GM18505 (cell line): ENCODE data around the gene AGAP3.
"Not testable (repeated sequence)": the region's sequence is repeated elsewhere in the genome, so short reads cannot be mapped to it uniquely, and the experiment has no call there.

Source experiments
- ATAC-seq: cut with Tn5 transposase; IDR thresholded peaks from one replicate; pipeline ENCODE4 v1.9.1; 2021; ENCODE audit not compliant: unreplicated experiment
- POLR2A ChIP-seq: IDR thresholded peaks from 4 replicates; pipeline ENCODE4 v1.6.1; 2011; ENCODE audit warnings: borderline replicate concordance; ENCODE audit not compliant: insufficient read depth, insufficient read length; ENCODE audit errors: extremely low read depth

The AGAP3 gene

DNA sequence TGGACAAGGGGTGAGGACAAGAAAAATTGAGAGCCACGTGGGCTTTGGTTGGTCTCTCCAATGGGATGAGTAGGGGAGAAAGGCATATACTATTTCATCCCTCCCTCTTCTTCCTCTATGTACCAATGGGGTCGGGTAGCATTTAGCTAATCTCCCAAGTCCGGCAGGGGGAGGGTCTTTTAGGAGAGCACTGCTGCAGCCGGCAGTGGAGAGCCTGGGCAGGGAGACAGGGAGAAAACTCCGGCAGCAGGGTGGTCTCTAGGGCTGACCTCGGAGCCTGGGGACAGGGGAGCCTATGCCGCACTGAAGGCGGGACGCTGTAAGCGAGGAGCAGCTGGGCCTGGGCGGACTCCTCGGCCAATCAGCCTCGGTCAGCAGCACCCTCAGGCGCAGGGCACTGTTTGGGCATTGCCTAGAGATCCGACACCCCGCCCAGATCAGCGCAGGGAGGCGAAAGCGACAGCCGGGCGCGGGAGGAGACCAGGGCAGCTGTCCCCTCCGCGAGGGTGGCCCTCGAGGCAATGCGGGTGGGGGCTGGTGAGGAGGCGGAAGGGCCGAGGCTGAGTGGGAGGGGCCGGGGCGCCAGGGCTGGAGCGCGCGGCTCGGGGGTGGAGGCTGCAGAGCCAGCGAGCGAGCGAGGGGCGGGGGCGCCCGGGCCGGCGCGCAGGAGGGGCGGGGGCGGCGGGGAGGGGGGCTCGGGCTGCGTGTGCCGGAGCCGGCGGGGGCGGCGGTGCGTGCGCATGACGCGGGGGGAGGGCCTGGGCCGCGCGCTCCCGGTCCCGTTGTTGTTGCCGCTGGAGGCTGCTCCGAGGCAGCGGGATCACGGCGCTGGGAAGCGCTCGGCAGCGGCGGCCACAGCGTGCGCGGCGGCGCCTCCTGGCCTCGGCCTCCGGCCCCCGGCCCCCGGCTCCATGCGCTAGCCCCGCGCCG is at the start of gene AGAP3:
Gene AGAP3 (plus strand): TSS at position 785 of the 930 bp plus-strand sequence. CDS start 267 bp downstream, outside the sequence.
- TF ChIP-seq POLR2A: peak; percentile 82
- peak; percentile 43 for ATAC-seq

DNA sequence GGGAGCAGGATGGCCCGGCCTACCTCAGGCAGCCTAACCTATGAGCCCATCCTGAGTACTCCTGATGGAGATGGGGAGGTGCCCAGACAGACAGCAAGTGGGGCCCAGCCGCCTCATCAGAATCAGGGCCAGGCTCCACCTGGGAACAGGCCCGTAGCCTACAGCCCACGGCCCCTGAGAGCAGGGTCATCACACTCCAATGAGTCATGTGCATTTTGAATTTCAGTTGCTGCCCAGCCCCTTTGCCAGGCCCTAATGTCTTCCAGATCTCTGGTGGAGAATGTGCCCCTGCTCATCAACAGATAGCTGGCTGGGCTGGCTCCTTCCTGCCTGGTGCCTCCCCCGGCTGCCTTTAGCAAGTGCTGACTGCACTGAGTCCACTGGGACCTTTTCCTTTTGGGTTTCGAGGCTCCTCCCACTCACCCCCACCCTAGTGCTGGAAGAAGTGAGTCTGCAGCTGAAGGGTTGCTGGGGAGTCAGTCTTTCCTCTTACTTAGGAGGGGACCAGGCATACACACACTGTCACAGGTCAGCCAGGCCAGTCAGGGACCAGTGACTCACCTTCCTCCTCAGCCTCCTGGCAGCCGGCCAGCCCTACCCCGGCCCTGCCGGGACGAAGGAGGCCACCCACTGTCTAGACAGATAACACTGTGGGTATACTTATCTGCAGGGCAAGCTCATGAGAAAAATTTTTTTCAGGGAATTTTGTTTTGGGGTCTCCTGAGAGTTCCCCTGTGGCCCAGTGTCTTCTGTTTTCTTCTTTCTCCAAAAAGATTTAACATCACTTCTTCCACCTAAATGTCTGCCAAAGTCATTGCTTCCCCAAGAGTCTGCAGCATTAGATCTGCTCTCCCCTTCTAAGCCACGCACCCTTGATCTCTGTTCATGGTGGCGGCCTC is 47.1 kb upstream of the AGAP3 start:
- no peak for TF ChIP-seq POLR2A
- no peak for ATAC-seq

DNA sequence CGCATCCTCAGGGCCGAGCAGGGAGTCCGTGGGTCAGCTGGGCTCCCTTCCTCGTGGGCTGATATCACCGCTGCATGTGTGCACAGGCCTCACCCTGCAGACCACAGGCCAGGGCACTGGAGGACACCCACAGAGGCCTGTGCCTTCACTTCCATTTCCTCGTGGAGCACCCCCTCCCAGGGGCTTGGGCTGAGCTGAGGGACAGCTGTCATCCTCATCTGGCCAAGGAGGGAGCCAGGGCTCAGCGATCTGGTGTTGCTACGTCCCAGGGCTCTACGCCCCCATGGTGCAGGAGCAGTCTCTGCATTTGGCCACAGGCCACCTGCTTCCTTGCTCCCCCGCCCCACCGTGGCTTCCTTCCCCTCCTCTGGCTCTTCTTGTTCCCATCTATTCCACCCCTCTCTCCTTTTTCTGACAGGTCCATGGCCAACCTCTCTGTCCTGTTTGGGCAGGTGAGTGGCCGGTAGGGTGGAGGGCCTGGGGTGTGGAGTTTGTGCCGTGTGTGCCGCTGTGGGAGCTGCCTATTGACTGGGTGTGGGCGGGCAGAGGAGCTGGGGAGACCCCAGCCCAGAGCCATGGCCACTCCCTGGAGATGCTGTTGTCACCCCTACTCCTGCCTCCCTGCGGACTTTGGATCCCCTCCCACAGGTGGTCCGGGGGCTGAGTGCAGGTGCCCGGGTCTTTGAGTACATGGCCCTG is 46.3 kb upstream of the AGAP3 start:
- no peak for TF ChIP-seq POLR2A
- ATAC-seq: no peak

DNA sequence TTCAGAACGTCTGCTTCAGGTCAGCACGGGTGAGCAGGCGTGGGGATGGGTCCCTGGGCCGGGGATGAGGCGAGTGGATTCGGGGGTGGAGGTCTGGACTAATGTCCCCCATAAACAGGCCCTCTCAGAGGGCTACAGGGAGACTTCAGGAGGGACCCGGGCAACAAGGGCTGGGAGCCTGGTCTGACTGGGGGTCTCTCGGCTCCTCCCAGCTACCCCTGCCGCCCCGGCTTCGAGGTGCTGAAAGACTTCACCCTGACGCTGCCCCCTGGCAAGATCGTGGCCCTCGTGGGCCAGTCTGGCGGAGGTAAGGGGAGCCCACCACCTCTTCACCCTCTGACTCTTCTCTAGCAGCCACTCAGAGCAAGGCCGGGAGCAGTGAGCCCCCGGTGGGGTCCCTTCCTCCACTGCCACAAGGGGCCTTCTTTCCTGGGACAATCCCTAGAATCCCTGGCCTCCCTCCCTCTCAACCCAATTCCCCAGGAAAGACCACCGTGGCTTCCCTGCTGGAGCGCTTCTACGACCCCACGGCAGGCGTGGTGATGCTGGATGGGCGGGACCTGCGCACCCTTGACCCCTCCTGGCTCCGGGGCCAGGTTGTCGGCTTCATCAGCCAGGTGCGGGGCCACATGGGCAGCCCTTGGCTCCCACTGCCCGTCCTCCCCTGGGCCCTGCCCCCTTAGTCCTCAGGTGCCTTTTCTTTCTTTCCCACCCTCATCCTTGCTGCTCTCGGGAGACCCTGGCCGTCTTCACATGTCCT is 45.5 kb upstream of the AGAP3 start:
- TF ChIP-seq POLR2A: no peak
- ATAC-seq: no peak

DNA sequence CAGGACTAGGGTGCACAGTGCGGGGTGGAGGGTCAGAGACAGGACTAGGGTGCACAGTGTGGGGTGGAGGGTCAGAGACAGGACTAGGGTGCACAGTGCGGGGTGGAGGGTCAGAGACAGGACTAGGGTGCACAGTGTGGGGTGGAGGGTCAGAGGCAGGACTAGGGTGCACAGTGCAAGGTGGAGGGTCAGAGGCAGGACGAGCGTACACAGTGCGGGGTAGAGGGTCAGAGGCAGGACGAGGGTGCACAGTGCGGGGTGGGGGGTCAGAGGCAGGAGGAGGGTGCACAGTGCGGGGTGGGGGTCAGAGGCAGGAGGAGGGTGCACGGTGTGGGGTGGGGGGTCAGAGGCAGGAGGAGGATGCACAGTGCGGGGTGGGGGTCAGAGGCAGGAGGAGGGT is 42.8 kb upstream of the AGAP3 start:
- not testable (repeated sequence) for ATAC-seq

DNA sequence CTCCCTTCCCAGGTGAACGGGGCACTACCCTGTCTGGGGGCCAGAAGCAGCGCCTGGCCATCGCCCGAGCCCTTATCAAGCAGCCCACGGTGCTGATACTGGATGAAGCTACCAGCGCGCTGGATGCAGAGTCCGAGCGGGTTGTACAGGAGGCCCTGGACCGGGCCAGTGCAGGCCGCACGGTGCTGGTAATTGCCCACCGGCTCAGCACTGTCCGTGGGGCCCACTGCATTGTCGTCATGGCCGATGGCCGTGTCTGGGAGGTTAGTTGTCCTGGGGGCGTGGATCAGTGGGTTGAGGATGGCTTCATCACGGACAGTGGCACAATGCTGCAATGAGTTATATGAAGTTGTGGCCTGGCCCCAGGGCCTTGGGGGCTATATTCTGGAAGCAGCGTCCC is 42.3 kb upstream of the AGAP3 start:
- ATAC-seq: no peak
- no peak for TF ChIP-seq POLR2A

DNA sequence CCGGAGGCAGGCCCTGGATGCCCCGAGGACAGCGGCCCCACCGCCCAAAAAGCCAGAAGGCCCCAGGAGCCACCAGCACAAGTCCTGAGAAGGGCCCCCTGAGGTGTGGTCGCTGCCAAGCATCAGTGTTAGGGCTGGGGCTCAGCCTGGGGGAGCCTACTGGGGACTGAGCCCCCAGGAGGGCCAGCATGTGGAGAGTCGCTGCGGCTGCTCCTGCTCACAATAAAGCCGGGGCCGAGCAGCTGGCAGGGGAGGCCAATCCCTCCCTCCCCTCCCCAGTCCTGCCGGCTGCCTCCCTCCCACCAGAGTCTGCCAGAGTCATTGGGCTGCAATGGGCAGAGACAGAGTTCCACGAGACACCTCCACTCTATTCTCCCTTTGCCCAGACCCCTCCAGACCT is 41.0 kb upstream of the AGAP3 start:
- no peak for ATAC-seq
- TF ChIP-seq POLR2A: no peak

DNA sequence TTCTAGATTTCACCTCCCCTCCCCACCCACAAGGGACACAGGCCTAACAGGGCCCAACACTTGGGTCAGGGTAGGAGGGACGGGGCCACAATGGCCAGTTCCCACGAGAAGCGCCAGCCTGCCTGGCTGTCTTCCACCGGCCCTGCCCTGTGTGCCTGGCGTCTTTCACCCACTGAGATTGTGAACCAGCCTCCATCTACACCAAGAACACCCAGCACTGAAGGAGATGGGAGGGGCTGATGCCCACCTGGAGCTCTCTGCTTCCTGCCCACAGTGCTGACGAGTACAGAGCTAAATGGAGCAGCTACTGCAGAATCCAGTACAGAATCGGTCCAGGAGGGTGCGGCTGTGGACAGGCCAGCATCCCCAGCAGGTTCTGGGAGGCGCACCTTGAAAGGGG is 40.3 kb upstream of the AGAP3 start:
- TF ChIP-seq POLR2A: no peak
- ATAC-seq: no peak

DNA sequence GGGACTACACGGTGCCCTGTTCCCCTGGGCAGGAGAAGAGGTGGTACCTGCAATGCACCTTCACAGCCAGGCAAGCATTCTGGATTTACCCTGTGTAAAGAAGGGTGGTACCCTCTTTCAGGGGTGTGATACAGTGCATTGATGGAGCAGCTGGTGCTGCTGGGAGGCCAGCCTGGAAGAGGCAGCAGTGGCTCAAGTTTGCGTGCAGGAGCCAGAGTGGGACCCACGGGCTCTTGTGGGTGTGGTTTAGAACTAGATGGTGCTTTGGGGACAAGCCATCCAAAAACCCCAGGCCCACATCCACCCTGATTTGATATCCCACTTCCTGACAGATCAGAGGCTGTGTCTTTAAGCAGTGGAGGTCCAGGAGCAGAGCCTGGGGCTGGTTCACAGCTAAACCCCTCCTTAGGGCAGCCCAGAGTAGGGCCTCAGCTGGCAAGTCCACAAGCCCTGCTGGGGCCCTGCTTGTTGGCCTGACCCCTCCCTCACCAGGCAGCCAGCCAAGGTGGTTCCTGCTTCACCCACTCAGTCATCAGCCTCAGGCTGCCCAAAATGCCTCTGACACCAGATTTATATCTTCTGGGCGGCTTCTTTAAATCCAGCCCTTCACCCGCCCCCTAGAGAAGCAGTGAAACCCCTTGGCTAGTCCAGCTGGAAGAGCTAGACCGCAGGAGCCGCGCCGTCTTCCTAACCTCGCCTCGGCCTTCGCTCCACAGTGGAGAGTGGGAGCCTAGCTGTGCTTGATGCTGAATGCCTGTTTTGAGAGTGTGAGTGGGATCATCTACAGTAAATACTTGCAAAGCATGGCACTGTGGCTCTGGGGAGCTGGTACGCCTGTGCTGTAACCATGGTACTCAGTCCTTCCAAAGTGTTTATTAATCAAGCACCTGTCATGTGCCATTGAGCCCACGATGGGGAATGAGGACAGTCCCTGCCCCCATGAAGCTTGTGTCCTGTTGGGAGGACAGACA is 39.4 kb upstream of the AGAP3 start:
- ATAC-seq: no peak
- TF ChIP-seq POLR2A: no peak

DNA sequence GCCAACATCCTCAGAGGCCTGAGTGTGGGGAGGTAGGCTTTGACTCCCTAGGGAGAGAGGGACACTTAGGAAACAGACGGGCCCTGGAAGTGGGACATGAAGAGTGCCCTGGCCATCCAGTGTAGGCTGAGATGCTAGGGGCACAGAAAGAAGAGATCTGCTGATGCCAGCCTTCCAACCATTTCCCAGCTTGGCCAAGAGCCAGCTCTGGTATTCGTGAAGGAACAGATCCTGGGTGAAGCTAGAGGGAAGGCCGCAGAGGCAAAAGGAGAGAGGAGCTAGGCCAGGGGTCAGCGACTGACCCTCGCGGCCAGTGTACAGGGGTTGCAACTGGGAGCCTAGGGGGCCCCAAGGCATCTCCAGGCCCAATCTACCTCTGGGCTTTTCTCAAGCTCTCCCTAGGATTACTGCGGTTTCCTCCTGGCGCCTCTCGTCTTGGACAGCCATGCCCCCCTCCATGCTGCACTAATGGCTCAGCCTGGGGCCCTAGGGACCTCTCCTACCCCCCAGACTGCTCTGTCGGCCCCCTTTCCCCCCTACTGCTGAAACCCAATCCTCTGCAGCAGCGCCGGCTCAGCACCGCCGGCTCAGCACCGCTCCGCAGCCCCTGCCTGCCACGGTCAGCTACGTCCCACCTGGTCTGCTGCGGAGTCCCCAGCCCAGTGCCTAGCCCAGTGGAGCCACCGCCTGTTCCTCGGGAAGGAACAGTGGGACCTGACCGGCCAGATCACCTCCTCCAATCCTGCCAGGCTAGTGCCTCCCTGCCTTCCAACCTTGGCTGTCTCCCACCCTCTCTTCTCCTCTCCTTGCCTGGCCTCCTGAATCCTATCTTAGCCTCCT is 38.1 kb upstream of the AGAP3 start, which contains the start of gene ASIC3:
Gene ASIC3 (plus strand): TSS at position 556 of the 840 bp plus-strand sequence. CDS start 355 bp downstream, outside the sequence.
- no peak for ATAC-seq

More for the DNA sequence above, 38.1 kb upstream of the AGAP3 start, which contains the start of gene ASIC3:
- no peak for TF ChIP-seq POLR2A
